Suprapubic skin (tissue), 4 donors: ENCODE measurements around the gene TSPEAR. TPM values are rescaled to one million over a fixed set of nuclear protein-coding genes. Genes with fewer than 3 reads are reported as not detected.
"Not testable (repeated sequence)": the region's sequence is repeated elsewhere in the genome, so short reads cannot be mapped to it uniquely, and the experiment has no call there.

ENCODE experiments used
- DNase-seq, 2 donors: peaks; one replicate each; pipeline ENCODE4 v3.0.0-alpha.2; 2019; ENCODE audit warnings: low spot score in 2 of 2
- H3K27ac ChIP-seq: fragments of 200-600 bp; sonication (generic); one replicate; pipeline ENCODE4 v1.5.1; 2019
- H3K27me3 ChIP-seq: fragments of 200-600 bp; sonication (generic); one replicate; pipeline ENCODE4 v1.5.1; 2019
- H3K36me3 ChIP-seq: fragments of 200-600 bp; sonication (generic); one replicate; pipeline ENCODE4 v1.5.1; 2019
- H3K4me1 ChIP-seq: fragments of 200-600 bp; sonication (generic); one replicate; pipeline ENCODE4 v1.5.1; 2019
- H3K4me3 ChIP-seq: fragments of 200-600 bp; sonication (generic); one replicate; pipeline ENCODE4 v1.5.1; 2019; ENCODE audit warnings: mild to moderate bottlenecking
- H3K9me3 ChIP-seq: fragments of 200-600 bp; sonication (generic); one replicate; pipeline ENCODE4 v1.5.1; 2019
- EP300 ChIP-seq: sonication (generic); formaldehyde crosslinking; IDR thresholded peaks from one replicate; pipeline ENCODE4 v1.6.1; 2017; ENCODE audit warnings: antibody characterized with exemption
- POLR2A ChIP-seq, 2 donors: fragments of 450-650 bp; IDR thresholded peaks; one replicate each; pipeline ENCODE4 v1.6.1; 2017; ENCODE audit warnings: antibody characterized with exemption in 2 of 2, mild to moderate bottlenecking in 2 of 2, moderate library complexity in 2 of 2
- POLR2AphosphoS5 ChIP-seq, 3 donors: sonication (generic); formaldehyde crosslinking; IDR thresholded peaks; one replicate each; pipeline ENCODE4 v1.6.1; 2017; ENCODE audit warnings: antibody characterized with exemption in 3 of 3
- WGBS: methylation state at CpG from one replicate; pipeline ENCODE4 v1.1.5; 2018; 5-methylcytosine and 5-hydroxymethylcytosine counted together
- total RNA-seq, 4 donors: library from RNA; depleted of rRNA; stranded (reverse); fragments of >200 nt; gene quantifications; one replicate each; pipeline ENCODE4 v1.1.0, GENCODE V29; 2016
- TF ChIP-seq, protein P1 (sequence below), 2 donors: fragments of 200-600 bp in 1 of 2; fragments of 450-650 bp in 1 of 2; sonication (generic) in 1 of 2; IDR thresholded peaks; one replicate each; pipeline ENCODE4 v1.5.1; 2016 to 2019; ENCODE audit warnings: antibody characterized with exemption in 2 of 2, mild to moderate bottlenecking in 1 of 2, moderate library complexity in 1 of 2

Gene TSPEAR
- total RNA-seq, 4 donors from 2014 or later = 0.21 to 0.59 (median 0.32) TPM; not detected in 1

DNA sequence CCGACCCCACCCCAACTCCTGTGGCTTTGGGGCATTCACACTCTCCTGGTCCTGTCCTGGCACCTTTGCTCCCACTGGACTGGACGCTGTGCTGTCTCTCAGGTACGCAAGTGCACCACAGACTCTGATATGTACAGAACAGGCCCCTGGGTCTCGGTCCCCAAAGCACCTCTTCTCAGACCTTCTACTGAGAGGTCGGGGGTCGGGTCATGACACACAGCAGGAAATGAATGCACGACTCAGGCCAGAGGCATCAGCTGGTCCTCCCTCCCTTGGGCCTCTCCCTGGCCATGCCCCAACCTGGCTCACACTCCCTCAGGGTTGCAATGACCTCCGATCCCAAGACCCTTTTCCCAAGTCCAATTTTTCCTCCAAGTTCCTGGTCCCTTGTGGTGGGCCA lies 16.2 kb downstream of the TSPEAR start:
- WGBS = 71% methylated on average over 1 of the region's 8 CpGs
- TF ChIP-seq POLR2AphosphoS5 (IDR thresholded peaks at IDR 0.05) (no peak), POLR2A (IDR thresholded peaks at IDR 0.05) (no peak), EP300 (no peak)
- TF ChIP-seq, protein P1, sequence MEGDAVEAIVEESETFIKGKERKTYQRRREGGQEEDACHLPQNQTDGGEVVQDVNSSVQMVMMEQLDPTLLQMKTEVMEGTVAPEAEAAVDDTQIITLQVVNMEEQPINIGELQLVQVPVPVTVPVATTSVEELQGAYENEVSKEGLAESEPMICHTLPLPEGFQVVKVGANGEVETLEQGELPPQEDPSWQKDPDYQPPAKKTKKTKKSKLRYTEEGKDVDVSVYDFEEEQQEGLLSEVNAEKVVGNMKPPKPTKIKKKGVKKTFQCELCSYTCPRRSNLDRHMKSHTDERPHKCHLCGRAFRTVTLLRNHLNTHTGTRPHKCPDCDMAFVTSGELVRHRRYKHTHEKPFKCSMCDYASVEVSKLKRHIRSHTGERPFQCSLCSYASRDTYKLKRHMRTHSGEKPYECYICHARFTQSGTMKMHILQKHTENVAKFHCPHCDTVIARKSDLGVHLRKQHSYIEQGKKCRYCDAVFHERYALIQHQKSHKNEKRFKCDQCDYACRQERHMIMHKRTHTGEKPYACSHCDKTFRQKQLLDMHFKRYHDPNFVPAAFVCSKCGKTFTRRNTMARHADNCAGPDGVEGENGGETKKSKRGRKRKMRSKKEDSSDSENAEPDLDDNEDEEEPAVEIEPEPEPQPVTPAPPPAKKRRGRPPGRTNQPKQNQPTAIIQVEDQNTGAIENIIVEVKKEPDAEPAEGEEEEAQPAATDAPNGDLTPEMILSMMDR (IDR thresholded peaks at IDR 0.05) = no peak
- no peaks in the 10 kb centered on the region for H3K36me3 ChIP-seq
- no peak overlapping the region for H3K4me3 ChIP-seq
- no peak for DNase-seq
- H3K9me3 ChIP-seq = no peaks in the 10 kb centered on the region
- peaks cover 44% of the 10 kb centered on the region for H3K27me3 ChIP-seq
- no peak overlapping the region for H3K27ac ChIP-seq
- no peaks in the 10 kb centered on the region for H3K4me1 ChIP-seq

DNA sequence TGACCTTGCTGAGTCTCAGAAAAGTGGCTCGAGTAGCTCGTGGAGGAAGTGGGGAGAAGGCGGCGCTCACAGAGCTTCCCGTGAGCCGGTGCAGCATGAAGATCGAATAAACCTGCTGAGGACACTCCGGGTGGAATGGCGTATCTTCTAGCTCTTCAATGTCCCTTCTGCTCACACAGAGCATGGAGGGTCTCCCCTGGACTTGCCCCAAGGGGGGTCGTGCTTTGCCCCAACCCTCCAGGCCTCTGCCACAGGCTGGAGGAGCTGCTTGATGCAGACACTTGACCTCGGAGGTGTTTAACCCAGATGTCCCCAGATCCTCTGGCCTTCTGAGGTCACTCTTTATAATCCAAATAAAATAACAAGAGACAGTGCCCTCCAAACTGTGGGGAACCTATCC lies 16.6 kb downstream of the TSPEAR start:
- Histone ChIP-seq H3K27ac (no peak overlapping the region), H3K9me3 (no peaks in the 10 kb centered on the region), H3K4me3 (no peak overlapping the region), H3K4me1 (no peaks in the 10 kb centered on the region), H3K27me3 (peaks cover 40% of the 10 kb centered on the region), H3K36me3 (no peaks in the 10 kb centered on the region)
- TF ChIP-seq POLR2A (IDR thresholded peaks at IDR 0.05) = no peak
- TF ChIP-seq, protein P1 (IDR thresholded peaks at IDR 0.05) = no peak
- TF ChIP-seq POLR2AphosphoS5 (IDR thresholded peaks at IDR 0.05) = no peak
- no peak for TF ChIP-seq EP300
- WGBS = 78% methylated on average over 11 of the region's 11 CpGs
- no peak for DNase-seq

- DNase-seq = no peak
Measured at GRCh38 chr21:44692798-44693512, 18.4 kb downstream of the TSPEAR start.

GRCh38 chr21:44691686-44692085 lies 19.7 kb downstream of the TSPEAR start:
- Histone ChIP-seq H3K4me3 (no peak overlapping the region), H3K4me1 (no peaks in the 10 kb centered on the region), H3K27me3 (peaks cover 33% of the 10 kb centered on the region), H3K27ac (no peak overlapping the region), H3K36me3 (no peaks in the 10 kb centered on the region), H3K9me3 (no peaks in the 10 kb centered on the region)
- WGBS = 40% methylated on average over 2 of the region's 2 CpGs
- no peak for TF ChIP-seq POLR2A (IDR thresholded peaks at IDR 0.05)
- DNase-seq = no peak

More at GRCh38 chr21:44692798-44693512, 18.4 kb downstream of the TSPEAR start:
- Histone ChIP-seq H3K4me1 (no peaks in the 10 kb centered on the region), H3K9me3 (no peaks in the 10 kb centered on the region), H3K4me3 (no peak overlapping the region), H3K27ac (no peak overlapping the region), H3K27me3 (peaks cover 33% of the 10 kb centered on the region), H3K36me3 (no peaks in the 10 kb centered on the region)
- 63% methylated on average over 2 of the region's 2 CpGs for WGBS
- TF ChIP-seq, protein P1 (IDR thresholded peaks at IDR 0.05) = no peak
- no peak for TF ChIP-seq POLR2A (IDR thresholded peaks at IDR 0.05)
- no peak for TF ChIP-seq POLR2AphosphoS5 (IDR thresholded peaks at IDR 0.05)
- TF ChIP-seq EP300 = no peak

DNA sequence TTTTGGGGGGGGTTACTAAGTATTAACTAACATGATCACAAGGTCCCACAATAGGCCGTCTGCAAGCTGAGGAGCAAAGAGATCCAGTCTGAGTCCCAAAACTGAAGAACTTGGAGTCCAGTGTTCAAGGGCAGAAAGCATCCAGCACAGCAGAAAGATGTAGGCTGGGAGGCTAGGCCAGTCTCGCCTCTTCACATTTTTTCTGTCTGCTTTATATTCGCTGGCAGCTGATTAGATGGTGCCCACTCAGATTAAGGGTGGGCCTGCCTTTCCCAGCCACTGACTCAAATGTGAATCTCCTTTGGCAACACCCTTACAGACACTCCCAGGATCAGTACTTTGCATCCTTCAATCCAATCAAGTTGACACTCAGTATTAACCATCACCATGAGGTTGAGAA lies 21.6 kb downstream of the TSPEAR start:
- not testable (repeated sequence) for H3K4me1 ChIP-seq, H3K4me3 ChIP-seq, H3K9me3 ChIP-seq, H3K27ac ChIP-seq, H3K36me3 ChIP-seq, DNase-seq
- WGBS = 90% methylated on average over 3 of the region's 3 CpGs
- peaks cover 30% of the 10 kb centered on the region for H3K27me3 ChIP-seq

DNA sequence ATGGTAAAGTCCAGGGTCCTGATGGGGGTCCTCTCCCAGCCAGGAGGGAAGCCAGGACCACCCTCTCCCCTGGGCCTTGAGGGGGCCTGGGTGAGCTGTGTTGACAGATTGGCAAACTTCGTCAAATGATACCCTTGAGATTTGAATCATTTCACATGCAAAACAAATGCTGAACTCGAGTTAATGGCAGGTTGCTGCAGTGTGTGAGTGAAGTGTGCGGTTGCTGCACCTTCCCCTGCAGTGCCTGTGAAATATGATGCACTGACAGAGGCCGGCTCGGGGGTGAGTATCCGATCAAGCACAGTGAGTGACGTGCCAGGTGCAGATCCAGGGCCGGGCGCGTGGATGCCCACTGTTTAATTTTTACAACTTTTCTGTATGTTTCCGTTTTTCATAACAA lies 23.7 kb downstream of the TSPEAR start:
- Histone ChIP-seq H3K27ac (no peak overlapping the region), H3K36me3 (no peaks in the 10 kb centered on the region), H3K4me3 (no peak overlapping the region), H3K27me3 (peaks cover 32% of the 10 kb centered on the region), H3K9me3 (no peaks in the 10 kb centered on the region), H3K4me1 (no peaks in the 10 kb centered on the region)
- no peak for DNase-seq
- TF ChIP-seq EP300 = no peak
- TF ChIP-seq, protein P1 (IDR thresholded peaks at IDR 0.05) = no peak
- no peak for TF ChIP-seq POLR2AphosphoS5 (IDR thresholded peaks at IDR 0.05)
- TF ChIP-seq POLR2A (IDR thresholded peaks at IDR 0.05) = no peak
- 72% methylated on average over 11 of the region's 11 CpGs for WGBS
